Measurements from ENCODE around the gene MAP2K2. TPM values are rescaled to one million over a fixed set of nuclear protein-coding genes. Genes with fewer than 3 reads are reported as not detected.

The MAP2K2 gene
- total and polyA plus RNA-seq, 3 experiments from 2014 or later = 122 to 164 (median 161) TPM

- Histone ChIP-seq H3K4me1 (ENCODE audit: insufficient read depth, low read length) (peaks cover 17% of the 10 kb centered on the region), H3K27me3 (ENCODE audit: insufficient read depth, low read length, poor library complexity, severe bottlenecking) (no peaks in the 10 kb centered on the region), H3K9me3 (ENCODE audit: low read length) (no peaks in the 10 kb centered on the region), H3K4me3 (ENCODE audit: low read length) (peak overlapping the region; percentile 77), H3K36me3 (ENCODE audit: insufficient read depth, low read length) (no peaks in the 10 kb centered on the region), H3K27ac (ENCODE audit: low read depth, low read length) (peak overlapping the region; percentile 65)
- Mint-ChIP-seq H3K36me3 (peaks cover 0 to 10% (median 0%) of the 10 kb centered on the region in 3 donors), H3K4me3 (peak overlapping the region in 6 of 7 donors; percentile 67 to 90 (median 74)), H3K27me3 (no peaks in the 10 kb centered on the region), H3K27ac (peak overlapping the region in 1 of 8 donors; percentile 80), H3K4me1 (peaks cover 15 to 30% (median 16%) of the 10 kb centered on the region in 3 donors), H3K9me3 (no peaks in the 10 kb centered on the region)
- CTCF ChIA-PET = interaction anchor here (0.7 to 1.2 kb wide), 3 partner anchors 15 to 137 kb away, joined by 3 read pairs; no protein-coding TSS in a partner anchor
- DNase-seq = no peak
- POLR2A ChIA-PET = no interaction called here
Measured at GRCh38 chr19:4124638-4125037, 716 bp upstream of the MAP2K2 start.

- Mint-ChIP-seq H3K36me3 (peaks cover 0 to 20% (median under 1%) of the 10 kb centered on the region in 3 donors), H3K27me3 (no peaks in the 10 kb centered on the region), H3K4me1 (peaks cover 18 to 37% (median 20%) of the 10 kb centered on the region in 3 donors), H3K27ac (peak overlapping the region; percentile 86 to 99 (median 96)), H3K4me3 (peak overlapping the region; percentile 90 to 96 (median 95)), H3K9me3 (no peaks in the 10 kb centered on the region)
- POLR2A ChIA-PET = no interaction called here
- DNase-seq = no peak
- peak overlapping the region; percentile 82 for H3K4me3 ChIP-seq (ENCODE audit: low read length)
- H3K4me1 ChIP-seq (ENCODE audit: insufficient read depth, low read length) = peaks cover 17% of the 10 kb centered on the region
- CTCF ChIA-PET = no interaction called here
- H3K27ac ChIP-seq (ENCODE audit: low read depth, low read length) = peak overlapping the region; percentile 81
- no peaks in the 10 kb centered on the region for H3K36me3 ChIP-seq (ENCODE audit: insufficient read depth, low read length)
- H3K9me3 ChIP-seq (ENCODE audit: low read length) = no peaks in the 10 kb centered on the region
- no peaks in the 10 kb centered on the region for H3K27me3 ChIP-seq (ENCODE audit: insufficient read depth, low read length, poor library complexity, severe bottlenecking)
Measured at GRCh38 chr19:4122480-4122879, 1.4 kb downstream of the MAP2K2 start.

GRCh38 chr19:4121815-4122214 lies 2.1 kb downstream of the MAP2K2 start:
- no peak overlapping the region for H3K27ac ChIP-seq (ENCODE audit: low read depth, low read length)
- H3K4me1 ChIP-seq (ENCODE audit: insufficient read depth, low read length) = peaks cover 17% of the 10 kb centered on the region
- no peaks in the 10 kb centered on the region for H3K27me3 ChIP-seq (ENCODE audit: insufficient read depth, low read length, poor library complexity, severe bottlenecking)
- H3K9me3 Mint-ChIP-seq = no peaks in the 10 kb centered on the region
- H3K4me3 ChIP-seq (ENCODE audit: low read length) = no peak overlapping the region
- H3K27ac Mint-ChIP-seq = peak overlapping the region in 5 of 8 donors; percentile 50 to 79 (median 58)
- H3K9me3 ChIP-seq (ENCODE audit: low read length) = no peaks in the 10 kb centered on the region
- ChIA-PET POLR2A (no interaction called here), CTCF (no interaction called here)
- H3K36me3 Mint-ChIP-seq = peaks cover 0 to 27% (median 2%) of the 10 kb centered on the region in 3 donors
- peak overlapping the region in 3 of 7 donors; percentile 19 to 54 (median 50) for H3K4me3 Mint-ChIP-seq
- no peak for DNase-seq
- H3K4me1 Mint-ChIP-seq = peaks cover 18 to 42% (median 22%) of the 10 kb centered on the region in 3 donors
- no peaks in the 10 kb centered on the region for H3K36me3 ChIP-seq (ENCODE audit: insufficient read depth, low read length)
- no peaks in the 10 kb centered on the region for H3K27me3 Mint-ChIP-seq

- Mint-ChIP-seq H3K36me3 (peaks cover 0 to 31% (median 2%) of the 10 kb centered on the region in 3 donors), H3K4me1 (peaks cover 18 to 46% (median 22%) of the 10 kb centered on the region in 3 donors)
- H3K9me3 ChIP-seq (ENCODE audit: low read length) = no peaks in the 10 kb centered on the region
Measured at GRCh38 chr19:4121273-4121612, 2.7 kb downstream of the MAP2K2 start.

GRCh38 chr19:4120559-4121272 lies 3.2 kb downstream of the MAP2K2 start:
- peak overlapping the region in 6 of 8 donors; percentile 23 to 92 (median 74) for H3K27ac Mint-ChIP-seq
- Histone ChIP-seq H3K9me3 (ENCODE audit: low read length) (no peaks in the 10 kb centered on the region), H3K27ac (ENCODE audit: low read depth, low read length) (no peak overlapping the region), H3K36me3 (ENCODE audit: insufficient read depth, low read length) (peaks cover 4% of the 10 kb centered on the region), H3K4me3 (ENCODE audit: low read length) (no peak overlapping the region), H3K4me1 (ENCODE audit: insufficient read depth, low read length) (peaks cover 21% of the 10 kb centered on the region), H3K27me3 (ENCODE audit: insufficient read depth, low read length, poor library complexity, severe bottlenecking) (no peaks in the 10 kb centered on the region)
- DNase-seq = no peak
- peaks cover 21 to 48% (median 24%) of the 10 kb centered on the region in 3 donors for H3K4me1 Mint-ChIP-seq
- POLR2A ChIA-PET = interaction anchor here (0.6 to 1.2 kb wide), 2 partner anchors 33 to 76 kb away, joined by 3 to 6 read pairs; no protein-coding TSS in a partner anchor
- peak overlapping the region in 1 of 7 donors; percentile 54 for H3K4me3 Mint-ChIP-seq
- CTCF ChIA-PET = interaction anchor here (2.0 kb wide), 1 partner anchor 19 kb away, joined by 7 read pairs; no protein-coding TSS in a partner anchor
- H3K36me3 Mint-ChIP-seq = peaks cover 0 to 36% (median 2%) of the 10 kb centered on the region in 3 donors
- no peaks in the 10 kb centered on the region for H3K9me3 Mint-ChIP-seq
- no peaks in the 10 kb centered on the region for H3K27me3 Mint-ChIP-seq

More at GRCh38 chr19:4121273-4121612, 2.7 kb downstream of the MAP2K2 start:
- no peak overlapping the region for H3K4me3 Mint-ChIP-seq
- no peak overlapping the region for H3K4me3 ChIP-seq (ENCODE audit: low read length)
- DNase-seq = no peak
- CTCF ChIA-PET = no interaction called here
- POLR2A ChIA-PET = no interaction called here
- H3K9me3 Mint-ChIP-seq = no peaks in the 10 kb centered on the region
- H3K4me1 ChIP-seq (ENCODE audit: insufficient read depth, low read length) = peaks cover 17% of the 10 kb centered on the region
- no peaks in the 10 kb centered on the region for H3K27me3 Mint-ChIP-seq
- no peaks in the 10 kb centered on the region for H3K36me3 ChIP-seq (ENCODE audit: insufficient read depth, low read length)
- H3K27me3 ChIP-seq (ENCODE audit: insufficient read depth, low read length, poor library complexity, severe bottlenecking) = no peaks in the 10 kb centered on the region
- no peak overlapping the region for H3K27ac ChIP-seq (ENCODE audit: low read depth, low read length)
- peak overlapping the region in 5 of 8 donors; percentile 31 to 92 (median 66) for H3K27ac Mint-ChIP-seq

- Histone ChIP-seq H3K4me3 (ENCODE audit: low read length) (no peak overlapping the region), H3K36me3 (ENCODE audit: insufficient read depth, low read length) (peaks cover 7% of the 10 kb centered on the region), H3K9me3 (ENCODE audit: low read length) (no peaks in the 10 kb centered on the region), H3K27ac (ENCODE audit: low read depth, low read length) (no peak overlapping the region), H3K27me3 (ENCODE audit: insufficient read depth, low read length, poor library complexity, severe bottlenecking) (no peaks in the 10 kb centered on the region), H3K4me1 (ENCODE audit: insufficient read depth, low read length) (peaks cover 29% of the 10 kb centered on the region)
- Mint-ChIP-seq H3K27me3 (no peaks in the 10 kb centered on the region), H3K4me3 (peak overlapping the region in 3 of 7 donors; percentile 24 to 80 (median 35)), H3K4me1 (peaks cover 30 to 57% (median 30%) of the 10 kb centered on the region in 3 donors), H3K36me3 (peaks cover 0 to 43% (median 2%) of the 10 kb centered on the region in 3 donors), H3K9me3 (no peaks in the 10 kb centered on the region), H3K27ac (peak overlapping the region in 5 of 8 donors; percentile 61 to 90 (median 75))
- POLR2A ChIA-PET = interaction anchor here (1.2 kb wide), 1 partner anchor 32 kb away, joined by 3 read pairs; no protein-coding TSS in a partner anchor
- DNase-seq = no peak
- CTCF ChIA-PET = interaction anchor here (2.0 kb wide), 1 partner anchor 20 kb away, joined by 7 read pairs; no protein-coding TSS in a partner anchor
Measured at GRCh38 chr19:4119763-4120162, 4.2 kb downstream of the MAP2K2 start.

GRCh38 chr19:4115818-4116385 lies 8.0 kb downstream of the MAP2K2 start:
- Mint-ChIP-seq H3K36me3 (peaks cover 0 to 65% (median 4%) of the 10 kb centered on the region in 3 donors), H3K4me3 (no peak overlapping the region), H3K9me3 (no peaks in the 10 kb centered on the region), H3K4me1 (peaks cover 31 to 61% (median 32%) of the 10 kb centered on the region in 3 donors), H3K27me3 (no peaks in the 10 kb centered on the region), H3K27ac (peak overlapping the region; percentile 12 to 94 (median 88))
- ChIA-PET CTCF (interaction anchor here (0.9 to 2.9 kb wide), 6 partner anchors 11 to 128 kb away, joined by 3 to 15 read pairs (median 5); no protein-coding TSS in a partner anchor), POLR2A (interaction anchor here (0.6 to 1.8 kb wide), 3 partner anchors 11 to 84 kb away, joined by 3 to 16 read pairs (median 6); no protein-coding TSS in a partner anchor)
- Histone ChIP-seq H3K27ac (ENCODE audit: low read depth, low read length) (no peak overlapping the region), H3K27me3 (ENCODE audit: insufficient read depth, low read length, poor library complexity, severe bottlenecking) (no peaks in the 10 kb centered on the region), H3K9me3 (ENCODE audit: low read length) (no peaks in the 10 kb centered on the region), H3K4me1 (ENCODE audit: insufficient read depth, low read length) (peaks cover 22% of the 10 kb centered on the region), H3K36me3 (ENCODE audit: insufficient read depth, low read length) (peaks cover 20% of the 10 kb centered on the region), H3K4me3 (ENCODE audit: low read length) (no peak overlapping the region)
- DNase-seq = no peak
